Measurements from ENCODE around the gene NOXO1. TPM values are rescaled to one million over a fixed set of nuclear protein-coding genes. Genes with fewer than 3 reads are reported as not detected.
A peak's percentile ranks its signal among the peaks of the same experiment; 100 is the strongest.

NOXO1 gene, protein sequence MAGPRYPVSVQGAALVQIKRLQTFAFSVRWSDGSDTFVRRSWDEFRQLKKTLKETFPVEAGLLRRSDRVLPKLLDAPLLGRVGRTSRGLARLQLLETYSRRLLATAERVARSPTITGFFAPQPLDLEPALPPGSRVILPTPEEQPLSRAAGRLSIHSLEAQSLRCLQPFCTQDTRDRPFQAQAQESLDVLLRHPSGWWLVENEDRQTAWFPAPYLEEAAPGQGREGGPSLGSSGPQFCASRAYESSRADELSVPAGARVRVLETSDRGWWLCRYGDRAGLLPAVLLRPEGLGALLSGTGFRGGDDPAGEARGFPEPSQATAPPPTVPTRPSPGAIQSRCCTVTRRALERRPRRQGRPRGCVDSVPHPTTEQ
- total RNA-seq: 1.6 and 2.0 TPM in 2 replicates

DNA sequence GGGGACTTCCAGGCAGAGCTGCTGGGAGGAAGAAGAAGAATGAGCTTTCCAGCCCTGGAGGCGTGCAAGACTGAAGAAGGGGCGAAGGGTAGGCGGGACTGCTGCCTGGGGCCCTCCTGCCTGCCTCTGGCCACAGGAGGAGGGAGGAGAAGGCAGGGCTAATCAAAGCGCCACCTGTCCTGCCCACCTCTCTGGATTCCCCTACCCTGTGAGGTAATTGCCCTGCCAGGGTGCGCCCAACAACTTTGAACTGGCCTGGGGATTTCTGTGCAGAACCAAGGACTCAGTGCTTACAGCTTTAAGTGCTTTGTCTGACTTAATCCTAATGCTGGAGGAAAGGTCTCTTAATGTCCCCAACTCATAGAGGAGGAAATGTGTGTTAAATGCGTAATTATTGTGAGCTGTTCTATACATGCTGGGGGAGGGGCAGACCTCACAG is at the start of gene NOXO1:
NOXO1 (minus strand) TSS at position 72 of the 439 bp plus-strand sequence. CDS start 290 bp downstream, outside the sequence.
- Histone ChIP-seq H3K36me3 (ENCODE audit: control insufficient read depth, insufficient read depth, low read length) (peaks cover 17% of the 10 kb centered on the region), H3K4me3 (ENCODE audit: low read depth, low read length) (peak within 1 kb of the TSS; percentile 50), H3K27me3 (ENCODE audit: control insufficient read depth, insufficient read depth, low read length) (peaks cover 5% of the 10 kb centered on the region)
- DNase-seq (ENCODE audit: low read depth) (no peak), FAIRE-seq (no peak)
- TF ChIP-seq, protein P1, sequence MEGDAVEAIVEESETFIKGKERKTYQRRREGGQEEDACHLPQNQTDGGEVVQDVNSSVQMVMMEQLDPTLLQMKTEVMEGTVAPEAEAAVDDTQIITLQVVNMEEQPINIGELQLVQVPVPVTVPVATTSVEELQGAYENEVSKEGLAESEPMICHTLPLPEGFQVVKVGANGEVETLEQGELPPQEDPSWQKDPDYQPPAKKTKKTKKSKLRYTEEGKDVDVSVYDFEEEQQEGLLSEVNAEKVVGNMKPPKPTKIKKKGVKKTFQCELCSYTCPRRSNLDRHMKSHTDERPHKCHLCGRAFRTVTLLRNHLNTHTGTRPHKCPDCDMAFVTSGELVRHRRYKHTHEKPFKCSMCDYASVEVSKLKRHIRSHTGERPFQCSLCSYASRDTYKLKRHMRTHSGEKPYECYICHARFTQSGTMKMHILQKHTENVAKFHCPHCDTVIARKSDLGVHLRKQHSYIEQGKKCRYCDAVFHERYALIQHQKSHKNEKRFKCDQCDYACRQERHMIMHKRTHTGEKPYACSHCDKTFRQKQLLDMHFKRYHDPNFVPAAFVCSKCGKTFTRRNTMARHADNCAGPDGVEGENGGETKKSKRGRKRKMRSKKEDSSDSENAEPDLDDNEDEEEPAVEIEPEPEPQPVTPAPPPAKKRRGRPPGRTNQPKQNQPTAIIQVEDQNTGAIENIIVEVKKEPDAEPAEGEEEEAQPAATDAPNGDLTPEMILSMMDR (IDR thresholded peaks at IDR 0.05; ENCODE audit: insufficient read depth, low read length, severe bottlenecking): no peak

DNA sequence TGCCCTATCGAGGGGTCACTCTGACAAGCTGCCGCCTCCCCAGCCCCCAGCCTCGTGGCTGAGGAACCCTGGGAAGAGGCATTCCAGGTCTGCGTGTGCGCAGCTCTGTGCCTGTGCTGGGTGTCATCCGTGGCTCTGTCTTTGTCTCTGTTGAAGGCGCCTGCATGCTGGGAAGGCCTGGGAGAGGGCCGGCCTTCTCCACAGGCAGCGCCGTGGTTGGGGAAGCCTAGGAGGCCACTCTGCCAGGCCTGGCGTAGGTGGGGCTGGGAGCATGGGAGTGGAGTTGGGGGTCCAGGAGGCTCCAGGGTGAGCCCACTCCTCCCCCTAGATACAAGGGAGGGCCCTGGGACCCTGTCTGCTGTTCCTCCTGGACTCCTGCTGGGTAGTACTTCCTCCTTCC is 48.8 kb upstream of the NOXO1 start:
- H3K36me3 ChIP-seq (ENCODE audit: control insufficient read depth, insufficient read depth, low read length): no peaks in the 10 kb centered on the region

DNA sequence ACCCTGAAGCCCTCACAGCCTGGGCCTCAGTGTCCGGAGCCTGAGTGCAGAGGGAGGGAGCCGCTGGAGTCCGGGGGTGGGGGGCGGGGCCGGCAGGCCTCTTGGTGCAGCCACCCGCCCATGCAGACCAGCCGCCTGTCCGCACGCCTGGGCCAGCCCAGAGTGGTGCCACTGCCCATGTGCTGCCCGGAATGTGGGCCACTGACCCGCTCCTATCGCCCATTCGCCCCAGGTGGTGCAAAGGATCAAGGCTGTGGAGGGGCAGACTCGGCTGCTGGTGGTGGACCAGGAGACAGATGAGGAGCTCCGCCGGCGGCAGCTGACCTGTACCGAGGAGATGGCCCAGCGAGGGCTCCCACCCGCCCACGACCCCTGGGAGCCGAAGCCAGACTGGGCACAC is 48.1 kb upstream of the NOXO1 start:
- FAIRE-seq (no peak), DNase-seq (ENCODE audit: low read depth) (no peak)
- H3K27me3 ChIP-seq (ENCODE audit: control insufficient read depth, insufficient read depth, low read length): no peaks in the 10 kb centered on the region
- H3K36me3 ChIP-seq (ENCODE audit: control insufficient read depth, insufficient read depth, low read length): no peaks in the 10 kb centered on the region
- TF ChIP-seq, protein P1 (IDR thresholded peaks at IDR 0.05; ENCODE audit: insufficient read depth, low read length, severe bottlenecking): no peak
- no peak overlapping the region for H3K4me3 ChIP-seq (ENCODE audit: low read depth, low read length)

More for the DNA sequence above, 48.8 kb upstream of the NOXO1 start:
- no peak overlapping the region for H3K4me3 ChIP-seq (ENCODE audit: low read depth, low read length)
- no peaks in the 10 kb centered on the region for H3K27me3 ChIP-seq (ENCODE audit: control insufficient read depth, insufficient read depth, low read length)
- TF ChIP-seq, protein P1 (IDR thresholded peaks at IDR 0.05; ENCODE audit: insufficient read depth, low read length, severe bottlenecking): no peak
- DNase-seq (ENCODE audit: low read depth) (no peak), FAIRE-seq (no peak)

DNA sequence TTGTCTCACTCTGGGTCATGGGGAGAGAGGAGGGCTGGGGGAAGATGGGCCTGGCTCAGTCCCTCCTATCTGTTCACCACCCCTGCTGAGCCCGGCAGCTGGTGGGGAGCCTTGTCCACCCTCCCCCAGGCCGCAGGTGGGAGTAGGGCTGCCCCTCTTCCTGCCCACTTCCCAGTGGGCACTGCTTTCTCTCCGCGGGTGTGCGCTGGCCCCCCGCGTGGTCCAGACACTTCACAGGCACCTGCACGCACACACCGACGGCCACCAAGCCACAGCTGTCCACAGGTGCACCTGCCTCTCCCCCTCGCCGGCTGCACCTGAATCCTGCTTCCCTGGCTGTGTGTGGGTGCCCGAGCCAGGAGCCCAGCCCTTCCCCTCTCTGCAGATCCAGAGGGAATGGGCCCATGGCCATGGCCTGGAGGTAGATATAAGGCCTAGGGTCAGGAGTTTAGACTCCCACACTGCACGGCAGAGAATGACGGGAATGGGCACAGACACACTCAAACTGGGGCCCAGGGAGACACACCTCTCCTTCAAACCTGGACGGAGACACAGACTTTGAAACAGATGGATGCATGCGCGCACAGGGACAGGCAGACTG is 47.5 kb upstream of the NOXO1 start:
- Histone ChIP-seq H3K27me3 (ENCODE audit: control insufficient read depth, insufficient read depth, low read length) (no peaks in the 10 kb centered on the region), H3K36me3 (ENCODE audit: control insufficient read depth, insufficient read depth, low read length) (no peaks in the 10 kb centered on the region), H3K4me3 (ENCODE audit: low read depth, low read length) (no peak overlapping the region)
- no peak for DNase-seq (ENCODE audit: low read depth)
- no peak for FAIRE-seq
- TF ChIP-seq, protein P1 (IDR thresholded peaks at IDR 0.05; ENCODE audit: insufficient read depth, low read length, severe bottlenecking): no peak

DNA sequence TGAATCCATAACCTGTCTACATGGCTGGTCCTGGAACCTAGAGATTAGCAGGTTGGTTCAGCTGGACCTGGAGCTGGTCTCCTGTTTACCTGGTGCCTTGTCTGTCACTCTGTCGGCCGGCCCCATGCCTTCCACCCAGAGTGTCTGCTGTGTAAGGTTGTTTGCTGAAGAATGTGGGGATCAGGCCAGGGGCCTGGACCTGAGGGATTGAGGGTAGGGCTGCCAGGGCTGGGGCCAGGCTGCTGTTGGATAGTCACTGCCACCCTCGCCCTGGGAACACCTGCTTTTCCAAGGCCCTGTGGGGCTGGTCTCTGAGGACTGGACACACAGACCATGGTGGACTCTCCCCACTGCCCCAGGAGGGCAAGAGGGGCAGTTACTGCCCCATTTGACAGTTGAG is 46.9 kb upstream of the NOXO1 start:
- TF ChIP-seq, protein P1 (IDR thresholded peaks at IDR 0.05; ENCODE audit: insufficient read depth, low read length, severe bottlenecking): no peak
- no peak for FAIRE-seq
- no peak overlapping the region for H3K4me3 ChIP-seq (ENCODE audit: low read depth, low read length)
- DNase-seq (ENCODE audit: low read depth): no peak
- no peaks in the 10 kb centered on the region for H3K36me3 ChIP-seq (ENCODE audit: control insufficient read depth, insufficient read depth, low read length)
- no peaks in the 10 kb centered on the region for H3K27me3 ChIP-seq (ENCODE audit: control insufficient read depth, insufficient read depth, low read length)
